Thymus (tissue), 11 donors: ENCODE measurements around the gene NLRP14. TPM values are rescaled to one million over a fixed set of nuclear protein-coding genes. Genes with fewer than 3 reads are reported as not detected.

ENCODE experiments used
- DNase-seq, 9 donors: peaks; one replicate each; pipeline ENCODE4 v3.0.0-alpha.2; 2013; ENCODE audit warnings: low spot score in 9 of 9, low read depth in 6 of 9, missing footprints in 1 of 9
- H3K27ac ChIP-seq, 2 donors: one replicate each; pipeline ENCODE4 v1.5.1; 2013; ENCODE audit warnings: control low read depth in 1 of 2, low read depth in 1 of 2, low read length in 1 of 2, mild to moderate bottlenecking in 1 of 2, moderate library complexity in 1 of 2
- H3K27me3 ChIP-seq, 2 donors: one replicate each; pipeline ENCODE4 v1.5.1; 2013; ENCODE audit warnings: low read length in 1 of 2; ENCODE audit not compliant: control insufficient read depth in 2 of 2, insufficient read depth in 1 of 2
- H3K36me3 ChIP-seq, 2 donors: one replicate each; pipeline ENCODE4 v1.5.1; 2013; ENCODE audit warnings: low read length in 1 of 2, mild to moderate bottlenecking in 1 of 2, moderate library complexity in 1 of 2; ENCODE audit not compliant: control insufficient read depth in 2 of 2, insufficient read depth in 2 of 2
- H3K4me1 ChIP-seq, 2 donors: one replicate each; pipeline ENCODE4 v1.5.1; 2013; ENCODE audit warnings: low read length in 2 of 2; ENCODE audit not compliant: control insufficient read depth in 2 of 2, insufficient read depth in 2 of 2
- H3K4me3 ChIP-seq, 2 donors: one replicate each; pipeline ENCODE4 v1.5.1; 2013; ENCODE audit warnings: low read length in 2 of 2, control low read depth in 1 of 2, mild to moderate bottlenecking in 1 of 2
- H3K9me3 ChIP-seq, 2 donors: one replicate each; pipeline ENCODE4 v1.5.1; 2013; ENCODE audit warnings: low read length in 1 of 2, mild to moderate bottlenecking in 1 of 2; ENCODE audit not compliant: control insufficient read depth in 2 of 2, insufficient read depth in 1 of 2
- WGBS: extraction: QIAGEN DNeasy Blood & Tissue Kit; methylation state at CpG from one replicate; pipeline ENCODE4 v1.1.7; 2013; 5-methylcytosine and 5-hydroxymethylcytosine counted together
- polyA plus RNA-seq: library from polyadenylated mRNA; stranded (reverse); fragments of 200-250 nt; gene quantifications from one replicate; pipeline ENCODE4 v1.2.3, GENCODE V29; 2013
- total RNA-seq: library from RNA; stranded (reverse); fragments of 120-200 nt; gene quantifications from one replicate; pipeline ENCODE4 v1.2.4, GENCODE V29; 2013
- donor health status: healthy.

Gene NLRP14
- total and polyA plus RNA-seq, 2 donors, result 0.09 to 0.94 TPM

GRCh38 chr11:7034019-7034418, 13.7 kb downstream of the NLRP14 start:
- Histone ChIP-seq H3K36me3 (no peaks in the 10 kb centered on the region), H3K27me3 (no peaks in the 10 kb centered on the region)
- 92% methylated on average over 6 of the region's 6 CpGs for WGBS

GRCh38 chr11:7046474-7047175, 26.3 kb downstream of the NLRP14 start:
- H3K27me3 ChIP-seq, result no peaks in the 10 kb centered on the region

More at GRCh38 chr11:7034019-7034418, 13.7 kb downstream of the NLRP14 start:
- H3K4me3 ChIP-seq, result no peak overlapping the region
- H3K27ac ChIP-seq, result no peak overlapping the region
- no peak for DNase-seq
- no peaks in the 10 kb centered on the region for H3K9me3 ChIP-seq
- no peaks in the 10 kb centered on the region for H3K4me1 ChIP-seq

DNA sequence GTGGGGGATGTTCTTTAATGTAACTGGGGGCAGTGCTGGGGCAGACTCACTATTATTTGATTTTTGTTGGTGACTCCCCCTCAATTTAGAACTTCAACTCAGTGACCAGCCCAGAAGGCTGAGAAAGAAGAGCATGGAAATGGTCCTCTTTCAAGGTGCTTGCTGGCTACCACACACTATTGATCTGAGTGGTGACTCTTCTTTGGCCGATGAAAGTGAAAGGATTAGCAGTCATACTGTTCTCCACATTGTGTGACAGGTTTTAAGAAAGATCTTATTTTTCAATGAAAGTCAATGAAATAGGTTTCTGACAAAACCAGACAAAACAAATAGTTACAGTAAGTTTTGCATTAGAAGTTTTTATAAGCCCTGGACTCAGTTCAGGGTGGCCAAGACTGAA, 29.9 kb downstream of the NLRP14 start:
- WGBS, result 97% methylated on average over 1 of the region's 1 CpG
- H3K27ac ChIP-seq, result no peak overlapping the region
- H3K9me3 ChIP-seq, result no peaks in the 10 kb centered on the region
- H3K36me3 ChIP-seq, result no peaks in the 10 kb centered on the region
- no peak overlapping the region for H3K4me3 ChIP-seq
- H3K27me3 ChIP-seq, result no peaks in the 10 kb centered on the region
- no peak for DNase-seq
- H3K4me1 ChIP-seq, result no peaks in the 10 kb centered on the region

More at GRCh38 chr11:7046474-7047175, 26.3 kb downstream of the NLRP14 start:
- H3K4me3 ChIP-seq, result no peak overlapping the region
- 89% methylated on average over 3 of the region's 3 CpGs for WGBS
- DNase-seq, result no peak
- H3K4me1 ChIP-seq, result no peaks in the 10 kb centered on the region
- H3K27ac ChIP-seq, result no peak overlapping the region
- H3K36me3 ChIP-seq, result no peaks in the 10 kb centered on the region
- H3K9me3 ChIP-seq, result no peaks in the 10 kb centered on the region

GRCh38 chr11:7056828-7057513, 36.7 kb downstream of the NLRP14 start:
- no peaks in the 10 kb centered on the region for H3K4me1 ChIP-seq
- 91% methylated on average over 6 of the region's 6 CpGs for WGBS
- no peaks in the 10 kb centered on the region for H3K9me3 ChIP-seq
- H3K36me3 ChIP-seq, result no peaks in the 10 kb centered on the region
- H3K27me3 ChIP-seq, result no peaks in the 10 kb centered on the region
- no peak for DNase-seq
- H3K27ac ChIP-seq, result no peak overlapping the region
- no peak overlapping the region for H3K4me3 ChIP-seq

- H3K9me3 ChIP-seq, result no peaks in the 10 kb centered on the region
- no peaks in the 10 kb centered on the region for H3K27me3 ChIP-seq
- H3K4me1 ChIP-seq, result no peaks in the 10 kb centered on the region
- no peak overlapping the region for H3K27ac ChIP-seq
- DNase-seq, result no peak
- no peak overlapping the region for H3K4me3 ChIP-seq
- H3K36me3 ChIP-seq, result no peaks in the 10 kb centered on the region
- WGBS, result 66% methylated on average over 2 of the region's 2 CpGs
Observed at GRCh38 chr11:7057641-7058040, 37.4 kb downstream of the NLRP14 start.

DNA sequence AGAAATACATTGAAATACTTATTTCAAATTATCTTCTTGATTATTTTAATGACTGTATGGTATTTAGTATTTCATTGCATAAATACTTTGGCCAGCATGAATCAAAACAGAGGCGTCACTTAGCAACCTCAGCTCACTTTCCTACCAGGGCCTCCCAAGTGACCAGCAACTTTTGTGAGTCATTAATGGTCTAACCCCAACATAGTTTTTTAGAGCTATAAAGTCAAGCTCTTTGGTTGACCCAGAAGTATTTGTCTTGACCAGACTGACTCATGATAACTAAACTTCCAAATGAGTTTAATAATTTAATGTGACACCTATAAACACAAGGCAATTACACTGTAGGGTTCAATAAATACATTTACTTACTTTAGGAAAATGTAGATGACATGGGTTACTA, 40.6 kb downstream of the NLRP14 start:
- DNase-seq, result no peak

GRCh38 chr11:7062534-7062933, 42.3 kb downstream of the NLRP14 start:
- H3K9me3 ChIP-seq, result no peaks in the 10 kb centered on the region
- 94% methylated on average over 2 of the region's 2 CpGs for WGBS
- H3K27ac ChIP-seq, result no peak overlapping the region
- no peak for DNase-seq
- no peak overlapping the region for H3K4me3 ChIP-seq
- no peaks in the 10 kb centered on the region for H3K4me1 ChIP-seq
- no peaks in the 10 kb centered on the region for H3K27me3 ChIP-seq
- no peaks in the 10 kb centered on the region for H3K36me3 ChIP-seq

More for the DNA sequence above, 40.6 kb downstream of the NLRP14 start:
- Histone ChIP-seq H3K4me1 (no peaks in the 10 kb centered on the region), H3K36me3 (no peaks in the 10 kb centered on the region), H3K27me3 (no peaks in the 10 kb centered on the region), H3K27ac (no peak overlapping the region), H3K4me3 (no peak overlapping the region), H3K9me3 (no peaks in the 10 kb centered on the region)
- 94% methylated on average over 1 of the region's 1 CpG for WGBS

- Histone ChIP-seq H3K4me3 (no peak overlapping the region), H3K36me3 (no peaks in the 10 kb centered on the region), H3K27me3 (no peaks in the 10 kb centered on the region), H3K27ac (no peak overlapping the region), H3K4me1 (no peaks in the 10 kb centered on the region), H3K9me3 (no peaks in the 10 kb centered on the region)
- 79% methylated on average over 4 of the region's 4 CpGs for WGBS
- DNase-seq, result no peak
Observed at GRCh38 chr11:7072401-7073028, 52.2 kb downstream of the NLRP14 start.

DNA sequence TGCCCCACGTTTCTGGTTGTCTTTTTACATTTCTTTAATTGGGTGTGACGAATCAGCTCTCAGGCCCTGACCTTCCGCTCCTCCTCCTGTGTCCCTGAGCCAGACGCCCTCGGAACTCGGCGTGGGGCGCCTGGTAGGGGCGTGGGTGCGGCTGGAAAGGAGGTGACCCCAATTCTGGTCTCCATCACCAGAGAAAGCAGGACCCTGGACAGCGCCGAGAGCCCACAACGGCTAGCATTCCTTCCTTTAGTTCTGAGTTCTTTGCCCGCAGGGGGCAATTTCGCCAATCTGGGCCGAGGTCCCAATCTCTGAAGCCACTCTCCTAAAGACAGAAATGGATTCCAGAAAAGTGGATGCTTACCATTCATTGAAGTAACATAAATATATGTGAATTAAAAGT, 56.8 kb downstream of the NLRP14 start:
- Histone ChIP-seq H3K36me3 (no peaks in the 10 kb centered on the region), H3K27me3 (no peaks in the 10 kb centered on the region), H3K9me3 (no peaks in the 10 kb centered on the region), H3K4me3 (no peak overlapping the region), H3K4me1 (no peaks in the 10 kb centered on the region), H3K27ac (no peak overlapping the region)
- DNase-seq, result no peak
- 76% methylated on average over 16 of the region's 16 CpGs for WGBS
